ENCODE measurements around the gene CXCR5. TPM values are rescaled to one million over a fixed set of nuclear protein-coding genes. Genes with fewer than 3 reads are reported as not detected.

The CXCR5 gene
- total and polyA plus RNA-seq, 2 of the 4 experiments (the other 2 are of a cell fraction) = not detected

DNA sequence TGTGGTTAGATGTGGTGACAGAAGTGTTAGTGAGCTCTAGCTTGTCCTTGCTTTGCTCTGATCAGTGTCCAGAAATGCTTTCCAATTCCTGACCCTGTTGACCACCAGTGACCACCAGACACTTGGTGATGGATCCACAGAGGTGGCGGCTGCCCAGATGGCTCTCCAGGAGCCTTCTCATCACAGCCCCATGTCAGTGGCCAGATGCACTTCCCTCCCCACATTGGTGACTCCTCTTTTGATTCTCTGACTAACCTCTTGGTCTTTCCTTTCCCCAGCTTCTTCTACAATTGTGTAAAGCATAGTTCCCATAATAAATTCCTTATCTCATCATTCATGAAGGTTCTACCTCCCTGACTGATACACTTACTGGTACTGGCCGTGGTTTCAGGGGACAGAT is 40.1 kb upstream of the CXCR5 start:
- ChIA-PET CTCF (no interaction called here), POLR2A (ENCODE audit: unreplicated experiment) (no interaction called here)
- H3K4ac ChIP-seq (ENCODE audit: low read depth, low read length) = no peak overlapping the region
- no peak overlapping the region for H3K9ac ChIP-seq (ENCODE audit: low read depth, low read length)
- in situ Hi-C loops (cut with MboI; ENCODE audit: low sequenced_read_pairs) (no loop called here), intact Hi-C loops (cut with micrococcal nuclease) (no loop called here), dilution Hi-C loops (cut with HindIII; ENCODE audit: low sequenced_read_pairs, unreplicated experiment) (no loop called here)
- no peaks in the 10 kb centered on the region for H3K79me1 ChIP-seq (ENCODE audit: low read depth in 1 of 2, low read length in 2 of 2)
- no peaks in the 10 kb centered on the region for H3K9me3 ChIP-seq (ENCODE audit: control insufficient read depth, insufficient read depth, low read length)
- H2AK9ac ChIP-seq (replicated peaks; ENCODE audit: low read depth, low read length, poor library complexity) = no peak overlapping the region
- DNase-seq (no peak), ATAC-seq (ENCODE audit: low read depth) (no peak)
- no peak overlapping the region for H3K23ac ChIP-seq (ENCODE audit: low read depth, low read length)
- H4K8ac ChIP-seq (ENCODE audit: low read depth in 2 of 2, low read length in 2 of 2) = no peak overlapping the region
- H2BK5ac ChIP-seq (ENCODE audit: low read depth, low read length, poor library complexity, severe bottlenecking) = no peak overlapping the region
- H2AFZ ChIP-seq (replicated peaks; ENCODE audit: low read length, poor library complexity) = no peak overlapping the region
- H3K4me2 ChIP-seq (ENCODE audit: low read depth, low read length) = no peak overlapping the region
- no peak overlapping the region for H4K5ac ChIP-seq (ENCODE audit: low read depth, low read length)
- TF ChIP-seq FOS (IDR thresholded peaks at IDR 0.05; ENCODE audit: low read depth, low read length) (no peak), MXI1 (IDR thresholded peaks at IDR 0.05; ENCODE audit: borderline replicate concordance, low read depth, low read length) (no peak), NFE2L2 (IDR thresholded peaks at IDR 0.05; ENCODE audit: low read depth, low read length) (no peak), SMC3 (IDR thresholded peaks at IDR 0.05; ENCODE audit: low read depth, low read length) (no peak), POLR2A (IDR thresholded peaks at IDR 0.05; ENCODE audit: low read depth, low read length) (no peak), BHLHE40 (IDR thresholded peaks at IDR 0.05; ENCODE audit: low read depth, low read length) (no peak)
- TF ChIP-seq, protein P1, sequence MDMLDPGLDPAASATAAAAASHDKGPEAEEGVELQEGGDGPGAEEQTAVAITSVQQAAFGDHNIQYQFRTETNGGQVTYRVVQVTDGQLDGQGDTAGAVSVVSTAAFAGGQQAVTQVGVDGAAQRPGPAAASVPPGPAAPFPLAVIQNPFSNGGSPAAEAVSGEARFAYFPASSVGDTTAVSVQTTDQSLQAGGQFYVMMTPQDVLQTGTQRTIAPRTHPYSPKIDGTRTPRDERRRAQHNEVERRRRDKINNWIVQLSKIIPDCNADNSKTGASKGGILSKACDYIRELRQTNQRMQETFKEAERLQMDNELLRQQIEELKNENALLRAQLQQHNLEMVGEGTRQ (IDR thresholded peaks at IDR 0.05; ENCODE audit: low read depth, low read length) = no peak
- TF ChIP-seq, protein P2, sequence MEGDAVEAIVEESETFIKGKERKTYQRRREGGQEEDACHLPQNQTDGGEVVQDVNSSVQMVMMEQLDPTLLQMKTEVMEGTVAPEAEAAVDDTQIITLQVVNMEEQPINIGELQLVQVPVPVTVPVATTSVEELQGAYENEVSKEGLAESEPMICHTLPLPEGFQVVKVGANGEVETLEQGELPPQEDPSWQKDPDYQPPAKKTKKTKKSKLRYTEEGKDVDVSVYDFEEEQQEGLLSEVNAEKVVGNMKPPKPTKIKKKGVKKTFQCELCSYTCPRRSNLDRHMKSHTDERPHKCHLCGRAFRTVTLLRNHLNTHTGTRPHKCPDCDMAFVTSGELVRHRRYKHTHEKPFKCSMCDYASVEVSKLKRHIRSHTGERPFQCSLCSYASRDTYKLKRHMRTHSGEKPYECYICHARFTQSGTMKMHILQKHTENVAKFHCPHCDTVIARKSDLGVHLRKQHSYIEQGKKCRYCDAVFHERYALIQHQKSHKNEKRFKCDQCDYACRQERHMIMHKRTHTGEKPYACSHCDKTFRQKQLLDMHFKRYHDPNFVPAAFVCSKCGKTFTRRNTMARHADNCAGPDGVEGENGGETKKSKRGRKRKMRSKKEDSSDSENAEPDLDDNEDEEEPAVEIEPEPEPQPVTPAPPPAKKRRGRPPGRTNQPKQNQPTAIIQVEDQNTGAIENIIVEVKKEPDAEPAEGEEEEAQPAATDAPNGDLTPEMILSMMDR (conservative IDR thresholded peaks at IDR 0.05; ENCODE audit: low read depth, low read length) = no peak
- WGBS, 2 experiments (ENCODE audit: extremely low coverage in 2 of 2, insufficient read length in 1 of 2) = 100% methylated on average over 1 of the region's 2 CpGs; no CpG with 5 or more reads in 1 of the 2 experiments
- no peak overlapping the region for H2BK20ac ChIP-seq (ENCODE audit: low read depth, low read length)
- H2AK5ac ChIP-seq (ENCODE audit: low read depth, low read length) = peak overlapping the region; percentile 46; the same call in 1 of the 2 replicates
- H2BK120ac ChIP-seq (ENCODE audit: low read depth, low read length) = no peak overlapping the region
- no peaks in the 10 kb centered on the region; the same call in 1 of the 2 replicates for H4K20me1 ChIP-seq (ENCODE audit: insufficient read depth, low read length)
- H2BK15ac ChIP-seq (ENCODE audit: low read depth, low read length) = 0 out of 3 replicates have a peak overlapping the region, but pooled peaks have one; percentile 40
- no TSS peak for BruUV-seq (replicated peaks)
- no peaks in the 10 kb centered on the region; the same call in 1 of the 2 replicates for H3K27me3 ChIP-seq (ENCODE audit: control insufficient read depth, insufficient read depth, low read length)
- no peak overlapping the region for H3K4me3 ChIP-seq (ENCODE audit: insufficient read depth, low read depth, low read length)
- H3K14ac ChIP-seq (replicated peaks; ENCODE audit: low read depth, low read length) = no peak overlapping the region; the same call in 1 of the 2 replicates
- H3K27ac ChIP-seq (ENCODE audit: insufficient read depth, low read length) = no peak overlapping the region
- H4K91ac ChIP-seq (ENCODE audit: insufficient read depth, low read depth, low read length) = no peak overlapping the region
- no peak overlapping the region for H3K18ac ChIP-seq (ENCODE audit: low read depth, low read length)
- H3K9me1 ChIP-seq (ENCODE audit: insufficient read depth, low read length) = peaks cover 6% of the 10 kb centered on the region; the same call in 1 of the 2 replicates
- no peaks in the 10 kb centered on the region for H3K36me3 ChIP-seq (ENCODE audit: control insufficient read depth, insufficient read depth, low read length)
- no peak overlapping the region for H3K56ac ChIP-seq (ENCODE audit: extremely low read depth, insufficient read depth, low read length)
- H3K4me1 ChIP-seq (ENCODE audit: control insufficient read depth, insufficient read depth, low read length) = peaks cover 9% of the 10 kb centered on the region
